Measurements from ENCODE around the gene OR4M1.
"Not testable (repeated sequence)": the region's sequence is repeated elsewhere in the genome, so short reads cannot be mapped to it uniquely, and the experiment has no call there.

Gene OR4M1

DNA sequence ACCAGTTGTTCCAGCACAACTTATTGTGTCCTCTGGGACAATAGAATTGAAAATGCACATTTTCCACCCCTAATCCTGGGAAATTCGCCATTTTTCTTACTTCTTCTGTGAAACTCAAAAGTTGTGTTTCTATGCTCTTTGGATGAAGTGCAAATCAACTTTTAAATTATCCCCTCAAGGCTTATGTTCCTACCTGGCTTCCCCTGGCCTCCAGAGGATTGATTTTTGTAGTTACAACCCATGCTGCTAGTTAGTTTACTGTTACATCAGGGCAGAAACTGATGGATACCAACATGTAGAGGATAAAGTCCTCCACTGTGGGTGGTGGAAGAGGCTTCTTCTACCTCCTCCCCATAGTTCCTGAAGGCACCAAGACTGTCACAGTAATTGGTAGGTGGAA lies at the start of gene OR4M1:
TSS of gene OR4M1 (plus strand) at position 301 of the 400 bp plus-strand sequence. CDS start 6,819 bp downstream, outside the sequence.
- not testable (repeated sequence) for DNase-seq (ENCODE audit: low read depth)

GRCh38 chr14:19729359-19729758 lies 43.9 kb upstream of the OR4M1 start:
- no peak for DNase-seq (ENCODE audit: low read depth)

DNA sequence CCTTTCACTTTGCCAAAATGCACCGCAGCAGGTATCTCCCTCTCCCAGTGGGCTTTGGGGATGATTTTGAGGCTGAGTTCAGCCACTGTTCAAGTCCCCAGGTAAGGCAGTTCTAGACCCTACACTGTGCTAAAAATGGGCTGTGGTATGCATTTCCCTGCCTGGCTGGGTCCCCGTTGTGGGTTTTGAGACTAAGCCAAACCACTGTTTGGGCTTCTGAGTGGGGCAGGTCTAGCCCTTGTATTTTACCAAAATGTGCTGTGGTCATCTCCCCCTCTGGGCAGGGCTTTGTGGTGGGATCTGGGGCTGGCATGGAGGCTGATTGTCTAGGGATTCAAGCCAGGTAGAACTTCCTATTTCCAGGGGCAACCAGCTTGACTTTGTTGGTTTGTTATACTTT lies 43.5 kb upstream of the OR4M1 start:
- no peak for DNase-seq (ENCODE audit: low read depth)

DNA sequence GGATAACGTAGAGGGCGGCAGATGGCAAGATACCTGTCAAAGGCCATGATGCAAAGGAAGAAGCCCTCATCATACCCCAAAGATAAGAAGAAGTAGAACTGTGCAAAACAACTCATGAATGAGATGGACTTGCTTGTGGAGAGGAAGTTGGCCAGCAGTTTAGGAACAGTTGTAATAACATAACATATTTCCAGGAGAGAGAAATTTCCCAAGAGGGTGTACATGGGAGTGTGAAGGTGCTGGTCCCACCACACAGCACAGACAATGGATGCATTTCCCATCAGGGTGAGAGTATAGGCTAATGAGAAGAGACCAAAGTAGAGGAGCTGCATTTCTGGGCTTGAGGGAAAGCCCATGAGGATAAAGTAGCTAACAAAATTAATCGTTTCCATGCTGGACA lies 39.4 kb upstream of the OR4M1 start:
- DNase-seq (ENCODE audit: low read depth) = not testable (repeated sequence)

GRCh38 chr14:19743256-19743655 lies 30.0 kb upstream of the OR4M1 start, which contains the start of gene OR4Q3:
Gene OR4Q3 (plus strand): TSS chr14:19743571.
- DNase-seq (ENCODE audit: low read depth) = no peak

DNA sequence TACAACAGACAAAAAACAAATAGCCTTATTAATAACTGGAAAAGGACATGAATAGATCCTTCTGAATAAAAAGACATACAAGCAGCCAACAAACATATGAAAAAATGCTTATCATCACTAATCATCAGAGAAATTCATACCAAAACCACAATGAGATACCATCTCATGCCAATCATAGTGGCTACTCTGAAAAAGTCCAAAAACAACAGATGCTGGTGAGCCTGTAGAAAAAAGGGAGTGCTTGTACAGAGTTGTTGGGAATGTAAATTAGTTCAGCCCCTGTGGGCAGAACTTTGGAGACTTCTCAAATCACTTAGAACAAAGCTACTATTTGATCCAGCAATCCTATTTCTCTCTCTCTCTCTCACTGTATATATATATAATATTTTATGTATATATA lies 21.0 kb upstream of the OR4M1 start:
- not testable (repeated sequence) for DNase-seq (ENCODE audit: low read depth)

GRCh38 chr14:19754172-19754571 lies 19.1 kb upstream of the OR4M1 start:
- DNase-seq (ENCODE audit: low read depth) = no peak

- not testable (repeated sequence) for DNase-seq (ENCODE audit: low read depth)
These were observed 1.8 kb upstream of the OR4M1 start for GRCh38 chr14:19771491-19771890.

DNA sequence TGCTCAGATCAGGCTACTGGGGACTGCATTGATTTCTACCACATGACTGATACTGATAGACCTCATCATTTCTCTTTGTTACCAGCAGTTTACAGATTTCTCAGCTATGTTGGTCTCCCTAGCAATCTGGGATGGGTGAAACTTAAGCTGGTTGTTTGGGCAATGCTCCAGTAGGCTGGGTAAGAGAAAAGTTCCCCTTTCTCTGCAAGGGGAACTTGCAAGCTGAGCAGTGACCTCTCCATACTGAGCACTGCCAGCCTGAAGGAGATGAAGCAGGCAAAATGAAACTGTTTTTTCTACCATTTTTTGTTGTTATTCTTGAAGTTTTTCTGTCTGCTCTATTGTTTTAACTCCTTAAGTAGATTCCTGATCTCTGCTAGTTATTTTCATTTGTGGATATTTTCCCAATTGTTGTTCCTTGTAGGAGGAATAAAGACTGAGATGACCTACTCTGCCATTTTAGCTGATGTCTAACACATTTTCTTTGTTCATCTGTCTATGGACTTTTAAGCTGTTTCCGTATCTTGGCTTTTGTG lies 1.3 kb upstream of the OR4M1 start:
- DNase-seq (ENCODE audit: low read depth) = no peak

DNA sequence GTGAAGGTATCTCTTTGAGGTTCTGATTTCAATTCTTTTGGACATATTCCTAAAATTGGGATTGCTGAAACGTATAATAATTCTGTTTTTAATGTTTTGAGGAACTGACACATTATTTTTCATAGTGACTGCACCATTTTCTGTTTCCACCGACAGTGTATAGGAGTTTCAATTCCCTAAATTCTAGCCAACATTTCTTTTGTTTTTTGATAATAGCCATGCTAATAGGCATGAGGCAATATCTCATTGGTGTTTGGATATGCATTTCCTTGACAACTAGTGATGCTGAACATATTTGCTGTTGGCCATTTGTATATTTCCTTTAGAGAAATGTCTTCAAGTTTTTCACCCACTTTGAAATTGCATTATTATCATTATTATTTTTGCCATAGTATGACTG lies 850 bp upstream of the OR4M1 start:
- DNase-seq (ENCODE audit: low read depth) = not testable (repeated sequence)

- DNase-seq (ENCODE audit: low read depth) = no peak
These were observed 2.3 kb downstream of the OR4M1 start for GRCh38 chr14:19775587-19775986.

- DNase-seq (ENCODE audit: low read depth) = not testable (repeated sequence)
These were observed 12.5 kb downstream of the OR4M1 start for GRCh38 chr14:19785848-19786247.

DNA sequence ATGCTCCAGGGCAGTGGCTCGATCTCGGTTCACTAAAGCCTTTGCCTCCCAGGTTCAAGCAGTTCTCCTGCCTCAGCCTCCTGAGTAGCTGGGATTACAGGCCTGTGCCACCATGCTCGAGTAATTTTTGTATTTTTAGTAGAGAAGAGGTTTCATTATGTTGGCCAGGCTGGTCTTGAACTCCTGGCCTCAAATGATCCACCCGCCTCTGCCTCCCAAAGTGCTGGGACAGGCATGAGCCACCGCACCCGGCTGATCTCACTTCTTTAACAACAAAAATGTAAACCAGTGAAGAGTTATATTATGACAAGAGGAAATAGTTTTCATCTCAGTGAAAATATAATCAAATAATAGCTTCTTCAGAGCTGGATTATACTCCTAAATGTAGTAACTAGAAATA lies 14.0 kb downstream of the OR4M1 start:
- not testable (repeated sequence) for DNase-seq (ENCODE audit: low read depth)

- DNase-seq (ENCODE audit: low read depth) = not testable (repeated sequence)
These were observed 14.8 kb downstream of the OR4M1 start for GRCh38 chr14:19788150-19788549.

DNA sequence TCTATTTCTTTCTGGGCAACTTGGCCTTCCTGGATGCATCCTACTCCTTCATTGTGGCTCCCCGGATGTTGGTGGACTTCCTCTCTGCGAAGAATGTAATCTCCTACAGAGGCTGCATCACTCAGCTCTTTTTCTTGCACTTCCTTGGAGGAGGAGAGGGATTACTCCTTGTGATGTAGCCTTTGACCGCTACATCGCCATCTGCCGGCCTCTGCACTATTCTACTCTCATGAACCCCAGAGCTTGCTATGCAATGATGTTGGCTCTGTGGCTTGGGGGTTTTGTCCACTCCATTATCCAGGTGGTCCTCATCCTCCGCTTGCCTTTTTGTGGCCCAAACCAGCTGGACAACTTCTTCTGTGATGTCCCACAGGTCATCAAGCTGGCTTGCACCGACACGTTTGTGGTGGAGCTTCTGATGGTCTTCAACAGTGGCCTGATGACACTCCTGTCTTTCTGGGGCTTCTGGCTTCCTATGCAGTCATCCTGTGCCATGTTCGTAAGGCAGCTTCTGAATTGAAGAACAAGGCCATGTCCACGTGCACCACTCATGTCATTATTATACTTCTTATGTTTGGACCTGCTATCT lies 23.3 kb downstream of the OR4M1 start:
- DNase-seq (ENCODE audit: low read depth) = not testable (repeated sequence)

DNA sequence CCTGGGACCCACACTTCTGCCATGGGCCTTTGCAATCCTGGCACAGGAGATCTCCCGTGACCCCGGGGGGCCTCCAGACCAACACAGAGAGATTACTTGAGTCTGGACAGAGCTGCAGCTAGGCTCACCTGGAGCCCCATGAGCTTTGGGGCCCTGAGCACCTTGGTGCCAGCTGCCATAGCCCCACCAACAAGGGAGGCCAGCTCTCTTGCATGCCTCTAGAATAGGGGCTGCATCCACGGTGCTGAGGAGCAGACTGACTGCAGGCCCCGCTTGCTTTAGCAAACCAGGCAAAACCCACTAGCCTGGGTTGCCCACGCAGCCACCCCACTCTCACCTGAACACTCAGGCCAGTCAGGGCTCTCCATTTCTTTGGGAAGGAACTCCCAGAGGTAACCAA lies 26.6 kb downstream of the OR4M1 start:
- no peak for DNase-seq (ENCODE audit: low read depth)

DNA sequence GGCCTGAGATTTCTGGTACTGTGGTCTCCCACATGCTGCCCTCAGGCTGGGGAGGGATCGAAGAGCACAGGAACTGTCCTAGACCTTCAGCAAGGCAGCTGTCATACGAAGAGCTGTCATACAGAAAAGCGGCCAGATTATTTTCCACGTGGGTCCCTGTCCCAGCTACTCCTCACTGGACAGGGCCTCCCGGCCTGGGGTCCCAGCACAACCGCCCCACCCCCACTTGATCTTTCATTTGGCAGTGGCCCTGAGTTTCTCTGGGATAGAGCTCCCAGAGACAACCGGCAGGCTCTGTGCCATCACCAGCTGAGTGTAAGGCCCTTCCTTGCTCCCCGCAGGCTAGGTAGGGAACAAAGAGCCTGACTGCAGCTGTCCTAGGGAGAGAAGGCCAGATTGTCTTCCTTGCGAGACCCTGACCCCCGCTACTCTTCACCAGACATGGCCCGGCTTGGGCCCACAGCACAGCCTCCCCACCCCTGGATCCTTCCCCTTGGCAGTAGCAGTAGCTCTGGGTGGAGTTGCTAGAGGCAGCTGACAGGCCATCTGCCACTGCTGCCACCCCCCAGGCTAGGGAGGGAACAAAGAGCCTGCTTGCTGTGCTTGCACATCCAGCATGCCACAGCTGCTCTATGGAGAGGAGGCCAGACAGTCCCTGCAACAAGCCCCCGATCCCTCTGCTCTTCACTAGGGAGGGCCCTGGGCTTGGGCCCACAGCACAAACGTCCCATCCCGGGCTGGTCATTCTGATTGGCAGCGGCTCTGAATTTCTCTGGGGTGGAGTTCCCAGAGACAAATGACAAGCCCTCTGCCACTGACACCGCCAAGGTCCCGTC lies 27.2 kb downstream of the OR4M1 start:
- DNase-seq (ENCODE audit: low read depth) = no peak

- no peak for DNase-seq (ENCODE audit: low read depth)
These were observed 27.8 kb downstream of the OR4M1 start for GRCh38 chr14:19801118-19801464.

DNA sequence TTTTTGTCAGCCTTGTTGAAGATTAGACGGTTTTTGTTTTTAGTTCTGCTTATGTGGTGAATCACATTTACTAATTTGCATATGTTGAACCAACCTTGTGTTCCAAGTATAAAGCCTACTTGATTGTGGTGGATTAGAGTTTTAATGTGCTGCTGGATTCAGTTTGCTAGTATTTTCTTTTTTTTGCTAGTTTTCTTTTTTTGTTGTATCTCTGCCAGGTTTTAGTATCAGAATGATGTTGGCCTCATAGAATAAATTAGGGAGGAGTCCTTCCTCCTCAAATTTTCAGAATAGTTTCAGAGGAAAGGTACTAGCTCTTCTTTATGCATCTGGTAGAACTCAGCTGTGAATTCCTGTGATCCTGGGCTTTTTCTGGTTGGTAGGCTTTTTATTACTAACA lies 30.2 kb downstream of the OR4M1 start, which contains the start of gene OR4N2:
TSS of gene OR4N2 (plus strand) at position 301 of the 400 bp plus-strand sequence. CDS start 23,679 bp downstream, outside the sequence.
- DNase-seq (ENCODE audit: low read depth) = not testable (repeated sequence)

DNA sequence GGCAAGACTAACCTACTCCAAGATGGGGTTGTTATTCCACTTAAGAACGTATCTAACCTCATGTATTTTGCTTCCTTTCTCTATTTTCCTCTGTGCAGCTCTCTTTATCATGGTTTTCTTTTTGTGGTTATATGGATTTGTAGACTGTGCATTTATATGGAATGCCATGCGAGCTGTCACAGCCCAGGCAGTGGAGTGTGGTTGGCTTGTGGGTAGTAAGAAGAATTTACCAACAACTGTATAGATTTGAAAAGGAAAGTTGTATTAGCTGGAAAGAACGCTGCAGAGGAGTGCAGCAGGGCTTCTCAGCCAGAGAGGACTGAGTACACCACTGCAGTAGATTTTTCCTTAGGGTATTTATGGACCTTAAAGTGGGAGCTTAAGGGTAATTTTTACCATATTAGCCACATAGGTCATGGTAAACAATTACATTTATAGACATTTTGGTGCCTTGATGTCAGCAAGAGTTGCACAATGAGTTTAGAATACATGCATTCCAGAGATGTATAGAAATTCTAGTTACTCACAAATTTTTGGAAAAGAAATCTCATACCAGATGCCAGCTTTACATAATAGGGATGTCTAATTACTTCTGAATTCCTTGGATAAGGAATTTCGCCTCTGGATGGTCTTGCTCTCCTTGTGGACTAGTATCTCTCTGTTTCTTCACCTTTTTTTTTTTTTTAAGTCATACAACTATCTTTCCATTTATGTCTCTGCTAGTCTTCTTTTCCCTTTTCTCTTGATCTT lies 40.0 kb downstream of the OR4M1 start:
- DNase-seq (ENCODE audit: low read depth) = not testable (repeated sequence)

- DNase-seq (ENCODE audit: low read depth) = not testable (repeated sequence)
These were observed 46.6 kb downstream of the OR4M1 start for GRCh38 chr14:19819879-19820278.

- not testable (repeated sequence) for DNase-seq (ENCODE audit: low read depth)
These were observed 47.7 kb downstream of the OR4M1 start for GRCh38 chr14:19821016-19821415.
